K562 (cell line): Measurements from ENCODE around the gene TCFL5. TPM values are rescaled to one million over a fixed set of nuclear protein-coding genes. Genes with fewer than 3 reads are reported as not detected.

ENCODE experiments used
- ARHGAP35 ChIP-seq: fragments of 450-650 bp; IDR thresholded peaks from 2 replicates; pipeline ENCODE4 v1.6.1; 2018; ENCODE audit not compliant: partially characterized antibody
- CEBPB ChIP-seq: fragments of 450-650 bp; IDR thresholded peaks from 2 replicates; pipeline ENCODE4 v1.6.1; 2016; ENCODE audit warnings: missing genetic modification characterization, missing compliant biosample characterization
- CEBPG ChIP-seq, 3 experiments: fragments of 200-800 bp in 1 of 3; sonication (Bioruptor generic) in 1 of 3; sonication (generic) in 1 of 3; formaldehyde crosslinking in 1 of 3; IDR thresholded peaks in 2 of 3; conservative IDR thresholded peaks in 1 of 3; 2 replicates each; pipeline versions ENCODE4 v1.6.1 to v1.8.0; 2016 to 2022; ENCODE audit warnings: missing compliant biosample characterization in 2 of 3, missing genetic modification characterization in 2 of 3, mild to moderate bottlenecking in 1 of 3, missing genetic modification reagents in 1 of 3
- DMBX1 ChIP-seq: fragments of 250-450 bp; sonication (Bioruptor Pico); IDR thresholded peaks from 2 replicates; pipeline ENCODE4 v1.8.0; 2022; ENCODE audit warnings: inconsistent platforms, mild to moderate bottlenecking, moderate library complexity, borderline replicate concordance
- HNRNPK ChIP-seq: fragments of 200-400 bp; formaldehyde crosslinking; IDR thresholded peaks from one replicate; pipeline ENCODE4 v1.6.1; 2018; ENCODE audit warnings: mild to moderate bottlenecking, low read depth, low read length; ENCODE audit not compliant: poor library complexity, severe bottlenecking
- IRF2 ChIP-seq: sonication (generic); formaldehyde crosslinking; IDR thresholded peaks from 2 replicates; pipeline ENCODE4 v1.8.1; 2022; ENCODE audit warnings: mild to moderate bottlenecking, missing genetic modification reagents
- KLF6 ChIP-seq: fragments of 250-450 bp; sonication (Bioruptor Pico); IDR thresholded peaks from 2 replicates; pipeline ENCODE4 v1.4.0; 2020; ENCODE audit warnings: mild to moderate bottlenecking, moderate library complexity, borderline replicate concordance
- NFIC ChIP-seq: fragments of 450-650 bp; IDR thresholded peaks from 2 replicates; pipeline ENCODE4 v1.6.1; 2017; ENCODE audit warnings: mild to moderate bottlenecking, inconsistent platforms
- NR2C1 ChIP-seq, 2 experiments: fragments of 450-650 bp; IDR thresholded peaks; 2 replicates each; pipeline ENCODE4 v1.6.1; 2017; ENCODE audit warnings: mild to moderate bottlenecking in 2 of 2, antibody characterized with exemption in 1 of 2, inconsistent platforms in 1 of 2, missing compliant biosample characterization in 1 of 2, missing genetic modification characterization in 1 of 2
- NR4A1 ChIP-seq, 2 experiments: fragments of 250-450 bp in 1 of 2; fragments of 450-650 bp in 1 of 2; sonication (Bioruptor Pico) in 1 of 2; IDR thresholded peaks; 2 replicates each; pipeline versions ENCODE4 v1.4.0 to v1.6.1; 2016 to 2020; ENCODE audit warnings: mild to moderate bottlenecking in 2 of 2, missing compliant biosample characterization in 1 of 2, missing genetic modification characterization in 1 of 2, moderate library complexity in 1 of 2
- PTRF ChIP-seq: fragments of 450-650 bp; IDR thresholded peaks from 2 replicates; pipeline ENCODE4 v1.6.1; 2016; ENCODE audit warnings: mild to moderate bottlenecking, missing genetic modification characterization, missing compliant biosample characterization
- SMAD4 ChIP-seq: fragments of 250-450 bp; sonication (Bioruptor Pico); conservative IDR thresholded peaks from 2 replicates; pipeline ENCODE4 v1.8.0; 2021; ENCODE audit warnings: inconsistent platforms, mild to moderate bottlenecking, moderate library complexity
- TEAD1 ChIP-seq, 2 experiments: fragments of 450-650 bp in 1 of 2; sonication (generic) in 1 of 2; formaldehyde crosslinking; IDR thresholded peaks; 2 replicates each; pipeline versions ENCODE4 v1.4.0 to v1.8.0; 2020 to 2022; ENCODE audit warnings: mild to moderate bottlenecking in 2 of 2, missing genetic modification reagents in 1 of 2
- YY1 ChIP-seq, 3 experiments: IDR thresholded peaks; 2 replicates each; pipeline ENCODE4 v1.6.1; 2011; ENCODE audit warnings: low read length in 2 of 3, mild to moderate bottlenecking in 2 of 3, moderate library complexity in 2 of 3, borderline replicate concordance in 1 of 3, control low read depth in 1 of 3, low read depth in 1 of 3; ENCODE audit not compliant: insufficient read depth in 3 of 3, insufficient replicate concordance in 2 of 3, control insufficient read depth in 1 of 3, insufficient read length in 1 of 3; ENCODE audit errors: extremely low read depth in 1 of 3
- ZBTB17 ChIP-seq: fragments of 450-650 bp; formaldehyde crosslinking; IDR thresholded peaks from 2 replicates; pipeline ENCODE4 v1.4.0; 2020; ENCODE audit warnings: mild to moderate bottlenecking
- ZNF134 ChIP-seq: fragments of 250-450 bp; sonication (Bioruptor Pico); conservative IDR thresholded peaks from 2 replicates; pipeline ENCODE4 v1.4.0; 2020
- ZNF239 ChIP-seq: fragments of 250-450 bp; sonication (Bioruptor Pico); IDR thresholded peaks from 2 replicates; pipeline ENCODE4 v1.4.0; 2020; ENCODE audit warnings: mild to moderate bottlenecking
- ZNF584 ChIP-seq: fragments of 200-800 bp; sonication (Bioruptor generic); IDR thresholded peaks from 2 replicates; pipeline ENCODE4 v1.6.1; 2016; ENCODE audit warnings: low read depth, mild to moderate bottlenecking, missing genetic modification characterization, missing compliant biosample characterization
- polyA plus RNA-seq, 8 experiments: library from polyadenylated mRNA; depleted of rRNA in 4 of 8; stranded (reverse) in 5 of 8; unstranded in 3 of 8; fragments of >200 nt; fragmentation: Nextera tagmentation in 2 of 8; fragmentation: Illumina TruSeq in 1 of 8; extraction: Ambion mirVana in 2 of 8; extraction: Trizol in 1 of 8; gene quantifications; 2 replicates each; pipeline versions ENCODE4 v1.2.1 to v1.2.3, GENCODE V29; 2011 to 2014; ENCODE audit warnings: inconsistent platforms in 1 of 8, missing spikeins in 1 of 8
- total RNA-seq, 7 experiments: library from RNA; depleted of rRNA in 6 of 7; stranded (reverse); fragments of >200 nt in 6 of 7; fragmentation: Illumina TruSeq in 2 of 7; extraction: Trizol in 2 of 7; gene quantifications; 2 replicates each; pipeline versions ENCODE4 v1.2.1 to v1.2.3, GENCODE V29; 2011 to 2021; ENCODE audit warnings: low replicate concordance in 1 of 7
- TF ChIP-seq, protein P1 (sequence below): fragments of 450-650 bp; formaldehyde crosslinking; IDR thresholded peaks from 2 replicates; pipeline ENCODE4 v1.4.0; 2020; ENCODE audit warnings: mild to moderate bottlenecking, mixed read lengths
- TF ChIP-seq, protein P2 (sequence below), 2 experiments: fragments of 250-450 bp in 1 of 2; fragments of 450-650 bp in 1 of 2; sonication (Bioruptor Pico) in 1 of 2; IDR thresholded peaks; 2 replicates each; pipeline versions ENCODE4 v1.6.1 to v1.8.0; 2016 to 2021; ENCODE audit warnings: mild to moderate bottlenecking in 2 of 2, moderate library complexity in 2 of 2, missing compliant biosample characterization in 1 of 2, missing genetic modification characterization in 1 of 2
- TF ChIP-seq, protein P3 (sequence below): sonication (generic); formaldehyde crosslinking; IDR thresholded peaks from 2 replicates; pipeline ENCODE4 v1.9.0; 2022; ENCODE audit warnings: mild to moderate bottlenecking, missing genetic modification reagents

The TCFL5 gene
- total and polyA plus RNA-seq, 9 of the 15 experiments (the other 6 are each of a cell fraction or from before 2014, with no cell fraction given) = 1.00 to 12.6 (median 9.1) TPM

DNA sequence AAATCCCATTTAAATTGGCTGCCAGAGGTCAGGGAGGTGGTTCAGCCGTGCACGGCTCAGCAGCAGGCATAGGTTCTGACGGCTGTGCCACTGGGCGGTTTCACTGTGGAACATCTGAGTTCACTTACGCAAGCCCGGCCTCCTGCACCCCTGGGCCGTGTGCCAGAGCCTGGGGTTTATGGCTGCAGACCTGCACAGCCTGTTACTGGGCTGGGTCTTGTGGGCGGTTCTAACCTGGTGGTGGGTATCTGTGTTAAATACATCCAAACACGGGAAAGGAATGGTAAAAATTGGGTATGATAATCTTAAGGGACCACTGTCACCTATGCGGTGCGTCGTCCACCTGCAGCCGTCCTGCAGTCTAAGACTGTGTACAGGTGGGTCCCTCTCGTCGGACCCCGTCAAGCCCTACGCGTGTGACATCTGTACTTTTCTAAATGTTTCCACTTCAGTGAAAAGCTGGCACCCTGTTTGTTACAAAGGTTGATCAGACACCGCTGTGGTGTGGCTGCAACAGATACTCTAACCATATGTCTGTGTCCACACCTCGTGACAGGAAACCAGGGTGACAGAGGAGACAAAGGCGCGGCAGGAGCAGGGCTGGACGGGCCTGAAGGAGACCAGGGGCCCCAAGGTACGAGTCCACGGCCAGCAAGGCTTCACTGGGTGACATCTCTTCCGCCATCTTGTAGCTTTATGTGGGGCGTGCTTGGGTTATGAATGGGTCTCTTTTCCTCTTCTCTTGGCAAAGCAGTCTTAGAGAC lies 23.3 kb downstream of the TCFL5 start (continued):
- TF ChIP-seq ZBTB17 (CRISPR knock-in tag) (0 out of 2 replicates have a peak, but pooled peaks have one; percentile 15), NFIC (peak; percentile 44; the same call in 1 of the 2 replicates), ARHGAP35 (no peak), YY1 (IDR thresholded peaks at IDR 0.05; ENCODE audit: borderline replicate concordance in 1 of 3, control insufficient read depth in 1 of 3, extremely low read depth in 1 of 3, insufficient read depth in 3 of 3, insufficient read length in 1 of 3, insufficient replicate concordance in 2 of 3, low read depth in 1 of 3, low read length in 2 of 3) (peak in 1 of 3 experiments; percentile 7), HNRNPK (no peak), SMAD4 (peak; percentile 57; the same call in 1 of the 2 replicates), IRF2 (CRISPR knock-in tag) (no peak), TEAD1 (CRISPR knock-in tag; IDR thresholded peaks at IDR 0.05) (0 out of 4 replicates have a peak, but pooled peaks of 1 of the 2 experiments have one; percentile 49), NR4A1 (CRISPR knock-in tag; IDR thresholded peaks at IDR 0.05) (no peak), NR4A1 (tag; IDR thresholded peaks at IDR 0.05) (peak; percentile 68; the same call in 1 of the 2 replicates), ZNF134 (CRISPR knock-in tag) (peak; percentile 53; the same call in 1 of the 2 replicates), CEBPG (CRISPR knock-in tag; IDR thresholded peaks at IDR 0.05) (no peak), CEBPG (tag; conservative IDR thresholded peaks at IDR 0.05 in 1 of 2, IDR thresholded peaks at IDR 0.05 in 1 of 2) (peak in 1 of 2 experiments; percentile 51; a peak in 2 of 4 replicates), ZNF239 (0 out of 2 replicates have a peak, but pooled peaks have one; percentile 12), NR2C1 (IDR thresholded peaks at IDR 0.05) (no peak), NR2C1 (tag; IDR thresholded peaks at IDR 0.05) (peak; percentile 61; the same call in 1 of the 2 replicates), PTRF (tag) (0 out of 2 replicates have a peak, but pooled peaks have one; percentile 43), KLF6 (CRISPR knock-in tag) (peak; percentile 68; the same call in 1 of the 2 replicates), CEBPB (tag) (peak; percentile 82), ZNF584 (CRISPR knock-in tag) (peak; percentile 64; the same call in 1 of the 2 replicates), DMBX1 (peak; percentile 49; the same call in 1 of the 2 replicates)
- TF ChIP-seq, protein P1, sequence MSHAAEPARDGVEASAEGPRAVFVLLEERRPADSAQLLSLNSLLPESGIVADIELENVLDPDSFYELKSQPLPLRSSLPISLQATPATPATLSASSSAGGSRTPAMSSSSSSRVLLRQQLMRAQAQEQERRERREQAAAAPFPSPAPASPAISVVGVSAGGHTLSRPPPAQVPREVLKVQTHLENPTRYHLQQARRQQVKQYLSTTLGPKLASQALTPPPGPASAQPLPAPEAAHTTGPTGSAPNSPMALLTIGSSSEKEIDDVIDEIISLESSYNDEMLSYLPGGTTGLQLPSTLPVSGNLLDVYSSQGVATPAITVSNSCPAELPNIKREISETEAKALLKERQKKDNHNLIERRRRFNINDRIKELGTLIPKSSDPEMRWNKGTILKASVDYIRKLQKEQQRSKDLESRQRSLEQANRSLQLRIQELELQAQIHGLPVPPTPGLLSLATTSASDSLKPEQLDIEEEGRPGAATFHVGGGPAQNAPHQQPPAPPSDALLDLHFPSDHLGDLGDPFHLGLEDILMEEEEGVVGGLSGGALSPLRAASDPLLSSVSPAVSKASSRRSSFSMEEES (CRISPR knock-in tag) = peak; percentile 71
- TF ChIP-seq, protein P2, sequence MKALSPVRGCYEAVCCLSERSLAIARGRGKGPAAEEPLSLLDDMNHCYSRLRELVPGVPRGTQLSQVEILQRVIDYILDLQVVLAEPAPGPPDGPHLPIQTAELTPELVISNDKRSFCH (CRISPR knock-in tag; IDR thresholded peaks at IDR 0.05) = no peak
- TF ChIP-seq, protein P2 (tag; IDR thresholded peaks at IDR 0.05) = 0 out of 2 replicates have a peak, but pooled peaks have one; percentile 51
- TF ChIP-seq, protein P3, sequence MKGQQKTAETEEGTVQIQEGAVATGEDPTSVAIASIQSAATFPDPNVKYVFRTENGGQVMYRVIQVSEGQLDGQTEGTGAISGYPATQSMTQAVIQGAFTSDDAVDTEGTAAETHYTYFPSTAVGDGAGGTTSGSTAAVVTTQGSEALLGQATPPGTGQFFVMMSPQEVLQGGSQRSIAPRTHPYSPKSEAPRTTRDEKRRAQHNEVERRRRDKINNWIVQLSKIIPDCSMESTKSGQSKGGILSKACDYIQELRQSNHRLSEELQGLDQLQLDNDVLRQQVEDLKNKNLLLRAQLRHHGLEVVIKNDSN (CRISPR knock-in tag) = peak; percentile 13; the same call in 1 of the 2 replicates
